Measurements from ENCODE around the gene IFIT1.
A peak's percentile ranks its signal among the peaks of the same experiment; 100 is the strongest.

Gene IFIT1

GRCh38 chr10:89416465-89416864 is 24.0 kb downstream of the IFIT1 start:
- H3K4me1 ChIP-seq = peaks cover 0 to 46% (median 15%) of the 10 kb centered on the region in 4 donors
- H3K9me3 ChIP-seq = no peaks in the 10 kb centered on the region
- no peak overlapping the region for H3K27ac ChIP-seq
- intact Hi-C loops (cut with DNase I; ENCODE audit: low total_unique reads) = no loop called here
- no peaks in the 10 kb centered on the region for H3K27me3 ChIP-seq
- no peak overlapping the region for H3K4me3 ChIP-seq
- DNase-seq = no peak
- TF ChIP-seq CTCF (IDR thresholded peaks at IDR 0.05) = no peak
- peaks cover 4 to 22% (median 11%) of the 10 kb centered on the region in 3 donors for H3K36me3 ChIP-seq

GRCh38 chr10:89419548-89419947 is 27.1 kb downstream of the IFIT1 start:
- H3K36me3 ChIP-seq = peaks cover 4 to 24% (median 11%) of the 10 kb centered on the region in 3 donors
- TF ChIP-seq CTCF (IDR thresholded peaks at IDR 0.05) = peak; percentile 8 to 15
- peaks cover 0 to 39% (median 15%) of the 10 kb centered on the region in 4 donors for H3K4me1 ChIP-seq
- H3K9me3 ChIP-seq = no peaks in the 10 kb centered on the region
- H3K27me3 ChIP-seq = no peaks in the 10 kb centered on the region
- no peak overlapping the region for H3K4me3 ChIP-seq
- no peak for DNase-seq
- no peak overlapping the region for H3K27ac ChIP-seq
- intact Hi-C loops (cut with DNase I; ENCODE audit: low total_unique reads) = no loop called here

GRCh38 chr10:89421018-89421476 is 28.6 kb downstream of the IFIT1 start:
- Histone ChIP-seq H3K4me1 (peaks cover 0 to 35% (median 8%) of the 10 kb centered on the region in 4 donors), H3K4me3 (no peak overlapping the region), H3K27ac (no peak overlapping the region), H3K27me3 (no peaks in the 10 kb centered on the region), H3K36me3 (peaks cover 4 to 24% (median 11%) of the 10 kb centered on the region in 3 donors), H3K9me3 (no peaks in the 10 kb centered on the region)
- DNase-seq = no peak
- TF ChIP-seq CTCF (IDR thresholded peaks at IDR 0.05) = no peak
- intact Hi-C loops (cut with DNase I; ENCODE audit: low total_unique reads) = loop anchor here (10.0 kb wide), 1 partner anchor 284 kb away; the partner anchor contains the start of gene KIF20B

GRCh38 chr10:89425000-89425399 is 32.6 kb downstream of the IFIT1 start:
- H3K27me3 ChIP-seq = no peaks in the 10 kb centered on the region
- no peaks in the 10 kb centered on the region for H3K9me3 ChIP-seq
- H3K4me1 ChIP-seq = no peaks in the 10 kb centered on the region
- H3K4me3 ChIP-seq = no peak overlapping the region
- H3K27ac ChIP-seq = no peak overlapping the region
- intact Hi-C loops (cut with DNase I; ENCODE audit: low total_unique reads) = loop anchor here (1.0 to 10.0 kb wide), 2 partner anchors 136 to 280 kb away; partner anchors contain the start of gene KIF20B
- DNase-seq = no peak
- no peak for TF ChIP-seq CTCF (IDR thresholded peaks at IDR 0.05)
- peaks cover 0 to 14% (median 0%) of the 10 kb centered on the region in 3 donors for H3K36me3 ChIP-seq

- Histone ChIP-seq H3K27ac (no peak overlapping the region), H3K27me3 (no peaks in the 10 kb centered on the region), H3K4me3 (no peak overlapping the region), H3K4me1 (no peaks in the 10 kb centered on the region), H3K9me3 (no peaks in the 10 kb centered on the region), H3K36me3 (peaks cover 0 to 3% (median 0%) of the 10 kb centered on the region in 3 donors)
- DNase-seq = no peak
- intact Hi-C loops (cut with DNase I; ENCODE audit: low total_unique reads) = loop anchor here (10.0 kb wide), 1 partner anchor 278 kb away; the partner anchor contains the start of gene KIF20B
- TF ChIP-seq CTCF (IDR thresholded peaks at IDR 0.05) = peak; percentile 87 to 91
Observed at GRCh38 chr10:89426230-89426868, 33.9 kb downstream of the IFIT1 start.
